Measurements from ENCODE around the gene TRIM7.

DNA sequence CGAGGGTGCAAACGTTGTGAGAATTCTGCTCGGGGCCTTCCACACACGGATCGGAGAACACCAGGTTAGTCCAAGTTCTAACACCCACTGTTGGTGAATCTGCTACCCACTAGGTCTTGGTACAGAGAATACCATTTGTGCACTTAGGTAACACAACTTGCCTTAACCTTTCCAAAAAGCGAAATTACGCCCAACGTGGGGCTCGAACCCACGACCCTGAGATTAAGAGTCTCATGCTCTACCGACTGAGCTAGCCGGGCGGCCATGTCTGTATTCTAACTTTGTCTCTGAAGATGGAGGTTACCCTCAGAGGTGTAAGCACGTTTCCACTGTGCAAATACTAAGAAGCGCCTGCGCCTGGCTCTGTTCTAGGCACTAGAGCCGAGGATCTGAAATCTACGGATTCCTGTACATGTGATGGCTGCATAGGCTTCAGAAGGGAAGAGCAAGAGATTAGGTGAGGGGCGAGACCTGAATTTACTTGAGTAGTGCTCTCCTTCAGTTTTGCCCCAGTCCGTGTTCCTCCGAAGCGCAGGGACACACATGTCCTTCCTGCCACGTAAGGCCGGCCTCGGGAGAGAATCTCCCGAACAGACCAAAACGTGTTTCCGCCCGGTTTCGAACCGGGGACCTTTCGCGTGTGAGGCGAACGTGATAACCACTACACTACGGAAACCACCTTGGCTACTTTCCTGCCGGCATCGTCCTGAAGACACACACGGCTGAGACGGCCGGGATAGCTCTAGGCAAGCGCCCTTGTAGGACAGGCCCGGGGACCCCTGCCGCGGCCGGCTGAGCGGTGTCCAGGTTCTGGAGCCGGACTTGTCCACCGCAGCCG, 17.0 kb upstream of the TRIM7 start:
- TF ChIP-seq EZH2phosphoT487 (IDR thresholded peaks at IDR 0.05; ENCODE audit: insufficient read depth, low read depth) (no peak), EZH2 (IDR thresholded peaks at IDR 0.05; ENCODE audit: insufficient read depth, poor library complexity, severe bottlenecking) (no peak)
